Measurements from ENCODE around the gene RAB11FIP5.
"Not testable (repeated sequence)": the region's sequence is repeated elsewhere in the genome, so short reads cannot be mapped to it uniquely, and the experiment has no call there.

The RAB11FIP5 gene

DNA sequence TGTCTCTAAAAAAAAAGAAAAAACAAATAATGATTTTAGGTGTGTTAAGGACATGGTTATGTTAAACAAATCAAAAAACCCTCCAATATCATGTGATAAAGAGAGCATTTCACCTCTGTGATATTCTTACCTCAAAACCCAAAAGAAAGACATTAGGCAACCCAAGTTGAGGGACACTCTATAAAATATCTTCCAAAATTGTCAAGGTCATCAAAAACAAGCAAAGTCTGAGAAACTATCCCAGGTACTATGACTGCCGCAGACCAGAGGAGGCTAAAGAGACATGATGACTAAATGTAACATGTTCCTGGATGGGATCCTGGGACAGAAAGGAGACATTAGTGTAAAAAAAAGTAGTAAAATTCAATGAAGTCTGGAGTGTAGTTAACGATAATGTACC lies 45.7 kb downstream of the RAB11FIP5 start:
- ATAC-seq: no peak

DNA sequence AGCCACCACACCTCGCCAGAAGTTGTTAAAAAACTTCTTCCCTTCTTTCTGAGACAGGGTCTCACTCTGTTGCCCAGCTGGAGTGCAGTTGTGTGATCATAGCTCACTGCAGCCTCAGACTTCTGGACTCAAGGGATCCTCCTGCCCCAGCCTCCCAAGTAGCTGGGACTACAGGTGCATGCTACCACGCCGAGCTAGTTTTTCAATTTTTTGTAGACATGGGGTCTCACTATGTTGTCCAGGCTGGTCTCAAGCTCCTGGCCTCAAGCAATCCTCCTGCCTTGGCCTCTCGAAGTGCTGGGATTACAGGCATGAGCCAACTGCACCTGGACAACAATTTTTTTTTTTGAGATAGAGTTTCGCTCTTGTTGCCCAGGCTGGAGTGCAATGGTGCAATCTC lies 47.7 kb downstream of the RAB11FIP5 start:
- not testable (repeated sequence) for ATAC-seq

DNA sequence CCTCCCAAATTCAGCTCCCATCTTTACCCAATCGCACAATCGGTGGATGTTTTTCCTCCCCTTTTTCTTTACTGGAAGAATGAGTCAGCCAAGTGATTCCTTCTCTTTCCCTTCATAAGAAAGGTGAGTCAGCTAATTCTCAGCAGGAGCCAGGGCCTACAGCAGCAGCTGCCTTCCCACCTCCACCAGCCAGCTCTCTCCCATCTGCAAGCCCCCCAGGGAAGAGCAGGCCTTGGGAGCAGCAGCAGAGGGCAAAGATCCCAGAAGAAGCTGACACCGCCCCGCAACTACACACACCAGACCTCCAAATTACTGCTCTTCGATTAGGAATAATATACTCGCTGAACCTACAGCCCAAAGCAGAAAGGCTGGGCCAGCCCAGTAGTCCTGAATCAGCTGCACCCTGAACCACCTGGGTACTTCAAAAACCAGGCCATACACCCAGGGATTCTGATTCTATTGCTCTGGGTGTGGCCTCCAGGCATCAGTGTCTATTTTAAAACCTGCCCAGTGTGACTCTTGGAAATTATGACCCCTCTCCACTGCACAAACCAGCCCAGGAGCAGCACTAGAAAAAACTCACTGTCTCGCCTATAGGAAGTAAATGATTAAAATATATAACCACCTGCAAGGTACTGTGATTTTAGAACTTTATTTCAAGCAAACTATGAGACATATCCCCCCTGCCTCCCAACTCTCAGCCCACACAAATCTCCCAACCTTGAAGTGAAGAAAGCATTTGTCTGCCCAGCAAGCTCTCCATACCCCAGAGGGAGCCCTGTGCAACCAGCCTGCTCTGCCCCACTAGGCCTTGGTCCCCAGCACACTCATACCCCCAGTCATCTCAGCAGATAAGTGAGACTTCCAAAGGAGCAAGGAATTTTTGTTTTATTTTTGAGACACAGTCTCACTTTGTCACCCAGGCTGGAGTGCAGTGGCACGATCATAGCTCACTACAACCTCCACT lies 48.6 kb downstream of the RAB11FIP5 start:
- ATAC-seq: no peak

DNA sequence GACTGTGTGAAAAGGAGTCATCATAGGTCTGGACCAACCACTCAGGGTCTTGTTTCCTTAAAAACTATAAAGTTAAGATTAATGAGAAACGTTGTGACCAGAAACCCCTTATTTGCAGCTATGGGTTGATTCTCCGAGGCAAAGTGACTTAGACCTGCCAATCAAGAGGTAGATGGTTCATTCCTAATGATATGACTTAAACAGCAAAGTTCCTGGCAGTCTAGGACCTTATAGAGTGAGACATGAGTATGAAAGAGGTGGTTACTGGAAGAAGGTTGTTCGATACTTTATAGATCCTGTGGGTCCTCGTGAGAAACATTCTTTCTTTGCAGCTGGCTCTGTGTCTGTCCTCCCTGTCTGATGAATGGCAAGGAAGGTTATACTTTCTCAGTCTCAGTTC lies 49.3 kb downstream of the RAB11FIP5 start:
- no peak for ATAC-seq

DNA sequence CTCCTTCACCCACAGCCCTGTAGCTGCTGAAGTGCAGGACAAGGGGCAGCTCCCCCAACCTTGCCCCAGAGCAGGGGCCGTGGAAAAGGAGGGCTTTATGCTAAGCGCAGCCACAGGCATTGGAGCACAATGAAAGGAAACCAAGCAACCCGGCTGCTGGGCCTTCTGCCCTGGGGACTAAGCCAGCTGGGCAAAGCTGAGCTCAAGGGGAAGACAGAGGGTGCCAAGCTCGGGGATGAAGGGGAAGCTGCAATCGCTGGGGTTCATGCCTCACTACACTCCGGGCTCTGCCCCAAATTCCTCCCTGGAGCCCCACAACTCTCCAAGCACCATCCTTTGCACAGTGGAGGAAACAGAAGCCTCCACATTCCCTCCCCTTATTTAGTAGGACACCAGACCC lies 53.6 kb downstream of the RAB11FIP5 start:
- ATAC-seq: no peak

DNA sequence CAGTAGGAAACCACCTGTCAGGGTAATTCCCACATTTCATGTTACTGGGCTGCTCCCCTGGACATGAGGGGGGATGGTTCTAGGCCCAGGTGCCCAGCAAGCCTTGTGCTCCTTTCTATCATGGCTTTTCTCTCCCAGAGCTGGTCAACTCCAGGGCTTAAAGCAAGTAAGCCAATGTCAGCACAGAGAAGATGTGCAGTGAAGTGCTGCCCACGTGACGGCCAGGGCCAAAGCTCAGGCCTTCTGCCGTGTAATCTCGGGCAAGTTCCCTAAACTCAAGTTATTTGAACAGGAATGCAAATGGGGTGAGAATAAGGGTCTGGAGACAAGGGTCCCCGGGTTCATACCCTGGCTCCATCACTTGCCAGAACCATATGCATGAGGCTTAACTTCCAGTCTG lies 57.8 kb downstream of the RAB11FIP5 start:
- no peak for ATAC-seq

DNA sequence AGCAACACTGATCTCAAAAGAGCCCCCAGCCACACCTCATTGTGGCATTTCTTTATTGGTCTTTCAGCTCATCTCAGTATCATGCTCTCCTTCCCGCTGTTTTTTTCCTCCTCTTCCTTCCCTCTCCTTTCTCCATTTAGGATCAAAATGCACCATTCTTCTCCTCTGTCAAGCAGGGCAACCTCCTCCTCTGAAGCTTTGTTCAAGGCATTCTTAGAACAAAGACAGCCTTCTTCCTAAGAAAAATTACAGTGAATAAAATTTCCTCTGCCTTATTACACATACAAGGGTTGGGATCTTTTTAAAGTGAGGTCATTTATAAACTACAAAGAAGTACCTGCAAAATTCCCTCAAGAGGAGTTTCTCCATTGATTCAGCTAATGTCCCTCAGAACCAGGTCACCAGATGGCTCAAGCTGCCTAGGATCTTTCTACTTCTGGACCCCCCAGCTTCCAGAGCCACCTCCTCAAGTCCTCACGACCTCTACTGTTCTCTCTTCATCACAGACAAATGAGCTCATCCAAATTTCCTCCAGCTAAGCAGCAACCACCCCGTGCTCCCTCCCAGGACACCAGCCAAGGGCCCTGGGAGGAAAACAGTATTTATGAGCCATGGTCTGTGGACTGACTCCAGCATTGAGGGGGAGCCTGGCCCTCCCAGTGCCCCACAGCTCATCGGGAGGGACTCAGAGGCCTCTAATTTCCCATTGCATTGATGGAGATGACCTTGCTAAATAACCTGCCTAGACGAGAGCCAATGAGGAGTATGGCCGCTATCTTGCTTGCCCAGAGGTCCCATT lies 59.2 kb downstream of the RAB11FIP5 start:
- ATAC-seq: no peak

DNA sequence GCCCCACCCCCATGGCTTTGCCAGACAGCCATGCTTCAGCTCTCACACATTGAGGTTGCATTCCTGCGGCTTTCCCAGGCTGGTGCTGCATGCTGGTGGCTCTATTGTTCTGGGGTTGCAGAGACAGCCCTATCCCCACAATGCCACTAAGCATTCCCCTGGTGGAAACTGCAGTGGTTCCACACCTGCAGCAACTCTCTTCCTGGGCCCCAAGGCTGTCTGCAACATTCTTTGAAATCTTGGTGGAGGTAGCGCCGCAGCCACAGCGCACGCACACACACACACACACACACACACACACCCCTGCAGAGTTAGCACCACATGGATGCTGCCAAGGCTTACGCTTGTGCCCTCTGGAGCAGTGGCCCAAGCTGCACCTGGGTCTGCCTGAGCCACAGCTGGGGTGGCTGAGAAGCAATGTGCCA lies 62.6 kb downstream of the RAB11FIP5 start:
- ATAC-seq: no peak

DNA sequence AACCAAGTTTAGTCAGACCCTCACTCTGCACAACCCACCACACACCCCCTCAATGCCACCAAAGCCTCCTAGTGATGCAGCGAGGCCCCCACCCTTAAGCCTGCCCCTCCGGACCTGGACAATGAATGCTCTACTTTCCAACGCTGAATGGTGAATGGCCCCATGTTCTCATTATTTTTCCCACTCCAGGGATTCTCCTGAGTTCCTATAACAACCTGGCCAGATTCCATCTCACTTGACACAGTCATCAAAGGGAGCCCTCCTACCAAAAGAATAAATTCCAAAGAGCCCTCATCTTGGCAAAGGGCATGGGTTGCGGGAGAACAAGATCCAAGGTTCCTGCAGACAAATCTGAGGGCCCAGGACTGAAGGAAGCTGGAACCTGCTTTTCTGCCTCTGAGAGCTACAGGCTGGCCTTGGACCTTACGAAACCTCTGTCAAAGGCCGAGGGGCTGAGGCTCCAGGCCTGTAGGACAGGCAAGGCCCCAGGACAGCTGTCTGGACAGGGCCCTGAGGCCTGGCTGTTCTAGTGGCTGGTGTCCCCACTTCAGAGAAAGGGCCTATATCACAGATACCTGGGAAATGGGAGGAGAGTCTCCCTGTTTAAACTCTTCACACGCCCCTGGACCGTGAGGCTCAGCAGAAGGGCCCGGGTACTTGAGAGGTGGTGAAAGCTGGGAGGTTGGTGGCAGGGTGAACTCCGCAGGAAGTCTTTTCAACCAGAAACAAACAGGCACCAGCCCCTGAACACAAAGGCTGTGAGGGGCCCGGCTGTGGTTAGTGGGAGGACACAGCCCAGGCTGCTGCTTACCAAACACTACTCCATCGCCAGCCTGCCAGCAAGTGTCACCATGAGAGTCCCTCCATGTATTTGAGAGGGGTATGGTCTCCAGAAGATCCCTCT lies 68.6 kb downstream of the RAB11FIP5 start:
- no peak for ATAC-seq

DNA sequence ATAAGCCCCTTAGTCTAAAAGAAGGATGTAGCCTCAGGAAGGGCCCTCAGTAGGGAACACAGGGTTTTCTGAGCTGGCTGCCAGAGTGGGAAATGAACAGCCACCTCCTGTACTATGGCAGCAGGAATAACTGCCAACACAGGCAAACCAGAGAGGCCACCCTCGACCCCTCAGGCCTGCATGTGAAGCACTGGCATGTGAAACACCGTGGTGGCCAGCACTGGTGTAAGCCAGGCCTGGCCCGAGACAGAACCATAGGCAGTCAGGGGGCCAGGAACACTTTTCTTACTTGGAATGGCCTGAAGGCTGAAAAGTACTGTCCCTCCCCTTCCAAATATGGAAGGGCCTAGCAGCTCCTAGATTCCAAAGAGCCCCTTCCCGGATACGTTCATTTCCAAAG lies 69.5 kb downstream of the RAB11FIP5 start:
- ATAC-seq: no peak

DNA sequence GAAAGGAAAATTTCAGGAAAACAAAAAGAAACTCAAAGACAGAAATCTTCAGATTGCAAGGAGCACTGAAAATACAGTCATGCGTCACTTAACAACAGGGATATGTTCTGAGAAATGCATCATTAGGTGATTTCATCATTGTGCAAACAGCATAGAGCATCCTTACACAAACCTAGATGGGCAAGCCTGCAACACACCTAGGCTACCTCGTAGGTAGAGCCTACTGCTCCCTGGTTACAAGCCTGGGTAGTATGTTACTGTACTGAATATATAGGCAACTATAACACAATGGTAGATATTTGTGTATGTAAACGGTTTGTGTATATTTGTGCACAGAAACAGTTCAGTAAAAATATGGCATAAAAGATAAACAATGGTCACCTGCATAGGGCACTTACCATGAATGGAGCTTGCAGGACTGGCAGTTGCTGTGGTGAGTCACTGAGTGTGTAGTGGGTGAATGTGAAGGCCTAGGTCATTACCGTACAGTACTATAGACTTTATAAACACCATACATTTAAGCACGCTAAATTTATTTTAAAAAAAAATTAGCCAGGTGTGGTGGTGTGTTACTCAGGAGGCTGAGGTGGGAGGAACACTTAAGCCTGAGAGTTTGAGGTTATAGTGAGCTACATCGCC lies 74.7 kb downstream of the RAB11FIP5 start:
- no peak for ATAC-seq

DNA sequence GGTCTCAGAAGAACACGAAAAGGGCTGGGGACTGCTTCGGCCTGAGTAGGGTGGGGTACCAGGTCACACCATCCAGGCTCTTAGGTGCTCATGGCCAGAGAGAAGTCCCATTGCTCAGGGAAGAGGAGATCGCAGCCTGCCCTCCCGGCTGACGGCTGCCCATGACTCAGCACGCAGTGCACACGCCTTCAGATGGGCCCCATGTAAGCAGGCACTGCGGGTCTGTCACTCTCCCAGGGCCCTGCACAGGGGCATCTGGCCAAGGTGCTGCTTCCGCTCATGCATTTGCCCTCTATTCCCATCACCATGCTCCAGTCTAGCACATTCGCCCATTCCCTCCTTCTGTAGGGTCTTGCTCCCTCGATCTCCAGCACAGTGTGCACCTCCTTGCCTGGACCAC lies 76.0 kb downstream of the RAB11FIP5 start:
- no peak for ATAC-seq

DNA sequence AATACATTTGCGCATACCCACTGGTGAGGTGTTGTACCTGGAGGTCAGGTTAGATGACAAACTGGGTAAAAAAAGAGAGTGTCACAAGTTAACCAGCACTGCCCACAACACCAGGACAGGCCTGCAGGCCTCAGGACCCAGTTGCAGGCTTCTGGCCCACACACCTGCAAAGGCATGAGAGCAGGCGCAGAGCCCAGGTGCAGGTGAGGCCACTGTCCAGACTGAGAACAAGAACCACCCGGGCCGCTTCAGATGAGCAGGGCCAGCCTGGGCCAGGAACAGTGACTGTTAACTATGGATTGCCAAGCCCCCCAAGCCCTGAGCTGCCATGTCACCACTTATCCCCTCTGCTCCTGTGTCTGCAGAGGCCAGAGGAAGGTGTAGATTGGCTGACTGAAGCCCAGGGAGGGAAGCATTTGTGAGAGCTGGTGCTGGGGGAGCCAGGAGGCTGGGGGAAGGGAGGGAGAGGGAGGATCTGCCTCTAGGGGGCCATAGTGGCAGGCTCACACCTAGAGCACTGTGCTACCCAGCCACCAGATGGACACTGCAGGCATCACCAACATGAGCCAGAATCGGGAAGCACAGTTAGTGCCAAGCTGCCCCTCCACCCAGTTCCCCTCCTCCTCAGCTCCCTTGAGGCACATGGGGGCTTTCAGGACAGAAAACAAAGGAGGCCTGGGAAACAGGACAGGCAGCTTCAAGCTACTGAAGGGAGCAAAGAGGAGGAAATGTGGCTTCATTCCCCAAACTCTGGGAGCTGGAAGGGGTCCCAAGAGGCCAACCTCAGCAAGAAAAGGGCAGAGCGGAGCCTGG lies 76.6 kb downstream of the RAB11FIP5 start:
- ATAC-seq: no peak

DNA sequence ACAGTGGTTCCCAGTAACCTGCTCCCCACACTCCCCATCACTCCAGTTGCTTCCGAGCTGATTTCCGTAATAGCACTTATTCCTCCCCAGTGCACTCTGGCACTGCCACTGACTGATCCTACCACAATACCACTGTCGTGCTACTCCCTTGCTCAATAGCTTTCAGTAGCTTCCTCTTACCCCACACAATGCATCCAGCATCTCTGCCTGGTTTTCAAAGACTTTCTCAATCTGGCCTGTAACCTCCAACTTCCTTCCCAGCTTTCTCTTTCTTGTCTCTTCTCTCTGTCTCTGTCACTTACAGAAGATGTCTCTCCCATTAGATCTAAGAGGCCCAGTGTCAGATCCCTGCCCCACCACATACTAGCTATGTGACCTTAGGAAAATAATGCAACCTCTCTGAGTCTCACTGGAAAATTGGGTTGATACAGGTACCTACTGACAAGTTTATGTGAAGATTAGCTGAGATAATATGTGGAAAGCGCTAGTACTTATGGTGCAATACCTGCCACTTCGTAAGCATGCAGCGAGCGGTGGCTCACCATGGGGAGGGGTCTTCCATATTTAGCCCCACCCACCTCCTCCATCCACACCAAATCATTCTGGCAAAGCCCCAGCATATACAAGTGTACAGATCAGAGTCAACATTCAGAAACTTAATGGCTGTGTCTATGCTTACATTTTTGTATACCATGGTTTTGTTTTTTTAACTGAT lies 77.9 kb downstream of the RAB11FIP5 start:
- no peak for ATAC-seq

DNA sequence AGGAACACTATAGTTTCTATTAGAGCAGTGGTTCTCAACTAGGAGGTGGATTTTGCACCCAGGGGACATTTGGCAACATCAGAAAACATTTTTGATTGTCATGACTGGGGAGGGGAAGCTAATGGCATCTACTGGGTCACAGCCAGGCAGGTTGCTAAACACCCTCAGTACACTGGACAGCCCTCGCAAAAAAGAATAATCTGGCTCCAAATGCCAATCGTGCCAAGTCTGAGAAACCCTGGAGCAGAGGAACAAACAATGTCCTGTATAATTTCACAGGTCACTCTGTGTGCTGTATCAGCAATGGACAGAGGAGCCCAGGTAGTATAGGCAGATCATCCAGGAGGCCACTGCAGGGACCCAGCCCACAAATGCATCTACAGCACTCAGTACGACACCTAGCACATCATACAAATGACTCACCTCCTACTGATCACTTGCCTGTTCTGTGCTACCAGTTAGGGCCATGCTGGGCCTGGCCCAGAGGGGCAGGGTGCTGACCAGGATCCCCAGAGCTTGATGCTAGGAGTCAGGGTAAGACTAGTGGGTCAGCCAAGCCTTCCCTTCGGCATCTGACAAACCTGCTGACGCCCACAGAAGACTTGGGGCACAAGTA lies 78.9 kb downstream of the RAB11FIP5 start:
- no peak for ATAC-seq

DNA sequence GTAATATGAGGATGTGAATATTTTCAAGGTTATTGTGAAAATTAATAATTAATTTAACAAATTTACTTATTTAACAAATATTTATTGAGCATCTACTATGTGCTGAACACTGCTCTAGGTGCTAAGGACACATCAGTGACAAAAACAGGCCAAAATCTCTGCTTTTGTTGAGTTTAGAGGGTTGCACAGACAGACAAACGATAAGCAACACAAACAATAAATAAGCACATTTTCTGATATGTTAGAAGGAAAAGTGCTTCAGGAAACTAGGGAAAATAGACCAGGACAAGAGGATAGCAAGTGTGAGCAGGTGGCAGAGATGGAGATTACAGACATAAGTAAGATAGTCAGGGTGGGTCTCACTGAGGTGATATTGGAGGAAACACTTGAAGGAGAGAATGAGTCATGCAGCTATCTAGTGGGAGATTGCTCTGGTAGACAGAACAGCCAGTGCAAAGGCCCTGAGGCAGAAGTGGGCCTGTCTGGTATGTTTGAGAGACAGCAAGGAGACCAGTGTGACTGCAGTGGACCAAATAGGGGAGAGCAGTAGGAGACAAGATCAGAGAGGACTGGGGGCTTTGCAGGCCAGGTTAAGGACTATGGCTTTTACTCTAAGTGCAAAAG lies 79.5 kb downstream of the RAB11FIP5 start:
- no peak for ATAC-seq

DNA sequence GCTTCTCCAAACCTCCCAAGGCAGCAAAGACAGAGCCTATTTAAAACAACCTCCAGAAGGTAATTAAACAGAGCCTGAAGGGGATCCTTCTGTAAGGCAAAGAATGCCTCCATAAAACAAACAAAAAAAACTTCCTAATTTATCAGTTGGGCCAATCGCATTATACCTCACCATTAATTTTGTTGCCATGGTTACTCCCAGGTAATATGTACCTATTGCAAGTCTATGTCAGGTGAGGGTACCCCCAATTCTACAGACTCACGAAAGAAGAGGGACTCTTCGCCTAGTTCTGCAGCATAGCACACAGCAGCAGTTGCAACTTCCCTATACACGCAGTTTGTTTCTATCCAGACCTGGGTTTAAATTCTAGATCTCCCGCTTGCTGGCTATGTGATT lies 80.0 kb downstream of the RAB11FIP5 start:
- ATAC-seq: no peak

DNA sequence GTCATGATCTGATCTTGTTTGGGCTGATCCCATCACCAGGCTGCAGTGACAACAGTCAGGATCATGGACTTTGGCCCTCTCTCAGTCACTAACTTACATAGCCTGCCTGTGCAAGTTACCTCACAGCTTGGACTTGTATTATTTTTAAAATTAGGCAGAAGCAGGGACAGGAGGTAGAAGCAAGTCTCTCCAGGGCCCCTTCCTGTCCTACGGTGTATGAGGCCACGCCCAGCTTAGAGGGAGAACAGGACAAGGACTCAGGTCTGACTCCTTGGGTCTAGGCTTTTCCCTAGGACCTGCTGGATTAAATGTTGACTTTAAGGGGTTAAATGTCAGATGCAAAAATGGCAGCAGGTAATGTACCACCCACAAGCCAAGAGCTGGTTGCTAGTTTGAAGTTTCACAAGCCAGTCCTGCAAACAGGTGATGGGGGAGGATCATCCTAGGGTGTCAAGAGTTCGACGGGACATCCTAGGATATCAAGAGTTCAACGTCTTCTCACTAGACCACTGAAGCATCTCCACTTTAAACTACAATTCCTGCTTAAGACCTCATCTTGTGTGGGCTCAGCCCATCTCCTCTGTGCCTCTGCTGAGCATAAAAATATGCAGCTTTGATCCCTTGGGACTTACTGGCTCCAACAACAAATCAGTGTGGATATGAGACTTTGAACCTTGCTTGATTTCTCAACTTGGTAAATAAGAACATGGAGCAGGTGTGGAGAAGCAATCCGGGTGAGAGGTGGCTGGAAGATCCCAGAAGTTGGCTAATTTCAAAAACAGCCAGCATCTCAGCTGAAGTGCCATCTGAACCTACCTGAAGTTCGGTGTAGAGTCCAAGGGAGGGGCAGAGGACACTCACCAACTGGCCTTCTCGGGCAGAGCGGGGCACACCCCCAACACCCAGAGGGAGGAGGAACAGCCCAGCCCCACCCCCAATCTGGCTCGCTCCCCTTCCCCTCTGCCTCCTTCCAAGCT lies 80.7 kb downstream of the RAB11FIP5 start:
- ATAC-seq: no peak

All from activated CD4-positive, CD25-positive, alpha-beta regulatory T cell treated with anti-CD3 and anti-CD28 coated beads, Interleukin-2, amount 50 U/mL, for 24 hours (primary cell).